ENCODE data around the gene MACC1. TPM values are rescaled to one million over a fixed set of nuclear protein-coding genes. Genes with fewer than 3 reads are reported as not detected.
"Not testable (repeated sequence)": the region's sequence is repeated elsewhere in the genome, so short reads cannot be mapped to it uniquely, and the experiment has no call there.

Gene MACC1
- total and polyA plus RNA-seq, 2 of the 13 experiments (the other 11 are each of a cell fraction or from before 2014, with no cell fraction given): 0.04 TPM; not detected in 1

DNA sequence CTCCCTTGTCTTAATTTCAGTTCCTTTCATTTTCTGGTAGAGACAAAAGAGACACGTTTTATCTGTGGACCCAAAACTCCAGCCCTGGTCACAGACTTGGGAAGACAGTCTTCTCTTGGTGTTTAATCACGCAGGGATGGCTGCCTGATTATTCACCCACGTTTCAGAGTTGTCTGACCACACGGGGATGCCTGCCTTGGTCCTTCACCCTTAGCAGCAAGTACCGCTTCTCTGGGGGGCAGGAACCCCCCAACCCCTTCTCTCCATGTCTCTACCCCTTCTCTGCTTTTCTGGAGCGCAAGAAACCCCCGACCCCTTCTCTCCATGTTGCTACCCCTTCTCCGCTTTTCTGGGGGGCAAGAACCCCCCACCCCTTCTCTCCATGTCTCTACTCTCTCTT lies 95.8 kb downstream of the MACC1 start:
- Histone ChIP-seq H3K9me3 (ENCODE audit: low read length) (no peaks in the 10 kb centered on the region), H3K27me3 (ENCODE audit: control insufficient read depth in 1 of 2, insufficient read depth in 2 of 2, low read length in 2 of 2) (no peaks in the 10 kb centered on the region), H2AFZ (ENCODE audit: low read length) (no peak overlapping the region), H3K36me3 (replicated peaks in 1 of 2; ENCODE audit: control insufficient read depth in 1 of 2, insufficient read depth in 2 of 2, low read length in 2 of 2) (no peaks in the 10 kb centered on the region), H3K27ac (ENCODE audit: extremely low read length, insufficient read depth, low read length) (no peak overlapping the region), H3K9ac (ENCODE audit: insufficient read depth, low read depth, low read length) (no peak overlapping the region), H3K4me1 (ENCODE audit: insufficient read depth, low read length) (no peaks in the 10 kb centered on the region), H4K20me1 (ENCODE audit: insufficient read depth, low read length) (no peaks in the 10 kb centered on the region), H3K4me3 (replicated peaks in 1 of 3; ENCODE audit: insufficient read depth in 1 of 3, low read depth in 2 of 3, low read length in 3 of 3) (no peak overlapping the region), H3K79me2 (ENCODE audit: insufficient read depth, low read length) (no peaks in the 10 kb centered on the region), H3K4me2 (ENCODE audit: low read depth, low read length) (no peak overlapping the region)
- FAIRE-seq (no peak), ATAC-seq (no peak), DNase-seq (ENCODE audit: low spot score) (no peak)
- BruUV-seq (replicated peaks): no TSS peak
- ChIA-PET POLR2A (no interaction called here), CTCF (ENCODE audit: low intra/inter-chr PET ratio, low total read pairs) (no interaction called here)
- 13% methylated on average over 8 of the region's 8 CpGs for WGBS (ENCODE audit: low lambda C conversion rate)
- intact Hi-C loops (cut with micrococcal nuclease; ENCODE audit: unreplicated experiment): no loop called here
- in situ Hi-C loops (cut with HindIII; ENCODE audit: extremely low pct_ligation_motif_present, low pct_unique_long_range_greater_than_20kb): no loop called here
- no peak for TF ChIP-seq MAFG (CRISPR knock-in tag; IDR thresholded peaks at IDR 0.05)
- no peak for TF ChIP-seq SIN3A (IDR thresholded peaks at IDR 0.05; ENCODE audit: borderline replicate concordance, low read depth, low read length)
- TF ChIP-seq, protein P1, sequence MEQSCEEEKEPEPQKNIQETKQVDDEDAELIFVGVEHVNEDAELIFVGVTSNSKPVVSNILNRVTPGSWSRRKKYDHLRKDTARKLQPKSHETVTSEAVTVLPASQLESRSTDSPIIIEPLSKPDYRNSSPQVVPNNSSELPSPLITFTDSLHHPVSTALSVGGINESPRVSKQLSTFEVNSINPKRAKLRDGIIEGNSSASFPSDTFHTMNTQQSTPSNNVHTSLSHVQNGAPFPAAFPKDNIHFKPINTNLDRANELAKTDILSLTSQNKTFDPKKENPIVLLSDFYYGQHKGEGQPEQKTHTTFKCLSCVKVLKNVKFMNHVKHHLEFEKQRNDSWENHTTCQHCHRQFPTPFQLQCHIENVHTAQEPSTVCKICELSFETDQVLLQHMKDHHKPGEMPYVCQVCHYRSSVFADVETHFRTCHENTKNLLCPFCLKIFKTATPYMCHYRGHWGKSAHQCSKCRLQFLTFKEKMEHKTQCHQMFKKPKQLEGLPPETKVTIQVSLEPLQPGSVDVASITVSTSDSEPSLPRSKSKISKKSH (CRISPR knock-in tag; IDR thresholded peaks at IDR 0.05; ENCODE audit: borderline replicate concordance): no peak
- no peak for TF ChIP-seq RFXAP (CRISPR knock-in tag; IDR thresholded peaks at IDR 0.05; ENCODE audit: borderline replicate concordance)
- TF ChIP-seq ZNF598 (CRISPR knock-in tag; IDR thresholded peaks at IDR 0.05; ENCODE audit: borderline replicate concordance): no peak
- no peak for TF ChIP-seq SAP130 (CRISPR knock-in tag; IDR thresholded peaks at IDR 0.05; ENCODE audit: low read depth)
- no peak for TF ChIP-seq ZNF629 (CRISPR knock-in tag; conservative IDR thresholded peaks at IDR 0.05)
- no peak for TF ChIP-seq ZNF446 (CRISPR knock-in tag; IDR thresholded peaks at IDR 0.05)

DNA sequence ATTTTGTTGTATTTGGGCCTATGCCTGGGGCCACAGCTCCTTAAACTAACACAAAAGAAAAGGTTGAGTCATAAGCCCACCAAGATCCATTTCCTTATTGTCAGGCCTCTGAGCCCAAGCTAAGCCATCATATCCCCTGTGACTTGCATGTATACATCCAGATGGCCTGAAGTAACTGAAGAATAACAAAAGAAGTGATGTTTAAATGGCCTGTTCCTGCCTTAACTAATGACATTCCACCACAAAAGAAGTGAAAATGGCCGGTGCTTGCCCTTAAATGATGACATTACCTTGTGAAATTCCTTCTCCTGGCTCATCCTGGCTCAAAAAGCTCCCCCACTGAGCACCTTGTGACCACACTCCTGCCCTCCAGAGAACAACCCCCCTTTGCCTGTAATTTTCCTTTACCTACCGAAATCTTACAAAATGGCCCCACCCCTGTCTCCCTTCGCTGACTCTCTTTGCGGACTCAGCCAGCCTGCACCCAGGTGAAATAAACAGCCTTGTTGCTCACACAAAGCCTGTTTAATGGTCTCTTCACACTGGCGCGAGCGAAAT lies 96.5 kb downstream of the MACC1 start:
- CTCF ChIA-PET (ENCODE audit: low intra/inter-chr PET ratio, low total read pairs); FAIRE-seq; ATAC-seq; H3K4me2 ChIP-seq (ENCODE audit: low read depth, low read length); BruUV-seq (replicated peaks); H3K9ac ChIP-seq (ENCODE audit: insufficient read depth, low read depth, low read length); intact Hi-C loops (cut with micrococcal nuclease; ENCODE audit: unreplicated experiment); H3K27me3 ChIP-seq (ENCODE audit: control insufficient read depth in 1 of 2, insufficient read depth in 2 of 2, low read length in 2 of 2); DNase-seq (ENCODE audit: low spot score); H3K79me2 ChIP-seq (ENCODE audit: insufficient read depth, low read length); POLR2A ChIA-PET; H4K20me1 ChIP-seq (ENCODE audit: insufficient read depth, low read length); in situ Hi-C loops (cut with HindIII; ENCODE audit: extremely low pct_ligation_motif_present, low pct_unique_long_range_greater_than_20kb); H3K27ac ChIP-seq (ENCODE audit: extremely low read length, insufficient read depth, low read length); H2AFZ ChIP-seq (ENCODE audit: low read length); H3K36me3 ChIP-seq (replicated peaks in 1 of 2; ENCODE audit: control insufficient read depth in 1 of 2, insufficient read depth in 2 of 2, low read length in 2 of 2); H3K4me3 ChIP-seq (replicated peaks in 1 of 3; ENCODE audit: insufficient read depth in 1 of 3, low read depth in 2 of 3, low read length in 3 of 3); H3K4me1 ChIP-seq (ENCODE audit: insufficient read depth, low read length); H3K9me3 ChIP-seq (ENCODE audit: low read length): not testable (repeated sequence)
- WGBS (ENCODE audit: low lambda C conversion rate): 64% methylated on average over 7 of the region's 7 CpGs
